ENCODE measurements around the gene AKNA.

GRCh38 chr9:114289106-114289505, 98.7 kb downstream of the AKNA start:
- TF ChIP-seq, protein P1, sequence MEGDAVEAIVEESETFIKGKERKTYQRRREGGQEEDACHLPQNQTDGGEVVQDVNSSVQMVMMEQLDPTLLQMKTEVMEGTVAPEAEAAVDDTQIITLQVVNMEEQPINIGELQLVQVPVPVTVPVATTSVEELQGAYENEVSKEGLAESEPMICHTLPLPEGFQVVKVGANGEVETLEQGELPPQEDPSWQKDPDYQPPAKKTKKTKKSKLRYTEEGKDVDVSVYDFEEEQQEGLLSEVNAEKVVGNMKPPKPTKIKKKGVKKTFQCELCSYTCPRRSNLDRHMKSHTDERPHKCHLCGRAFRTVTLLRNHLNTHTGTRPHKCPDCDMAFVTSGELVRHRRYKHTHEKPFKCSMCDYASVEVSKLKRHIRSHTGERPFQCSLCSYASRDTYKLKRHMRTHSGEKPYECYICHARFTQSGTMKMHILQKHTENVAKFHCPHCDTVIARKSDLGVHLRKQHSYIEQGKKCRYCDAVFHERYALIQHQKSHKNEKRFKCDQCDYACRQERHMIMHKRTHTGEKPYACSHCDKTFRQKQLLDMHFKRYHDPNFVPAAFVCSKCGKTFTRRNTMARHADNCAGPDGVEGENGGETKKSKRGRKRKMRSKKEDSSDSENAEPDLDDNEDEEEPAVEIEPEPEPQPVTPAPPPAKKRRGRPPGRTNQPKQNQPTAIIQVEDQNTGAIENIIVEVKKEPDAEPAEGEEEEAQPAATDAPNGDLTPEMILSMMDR (IDR thresholded peaks at IDR 0.05): no peak
- no peak for TF ChIP-seq POLR2A (IDR thresholded peaks at IDR 0.05)
